GM18909 (cell line): ENCODE data around the gene CCDC152.
"Not testable (repeated sequence)": the region's sequence is repeated elsewhere in the genome, so short reads cannot be mapped to it uniquely, and the experiment has no call there.

Experiments used
- ATAC-seq: cut with Tn5 transposase; IDR thresholded peaks from one replicate; pipeline ENCODE4 v1.9.1; 2021; ENCODE audit warnings: mild to moderate bottlenecking; ENCODE audit not compliant: unreplicated experiment, poor library complexity

CCDC152 gene

DNA sequence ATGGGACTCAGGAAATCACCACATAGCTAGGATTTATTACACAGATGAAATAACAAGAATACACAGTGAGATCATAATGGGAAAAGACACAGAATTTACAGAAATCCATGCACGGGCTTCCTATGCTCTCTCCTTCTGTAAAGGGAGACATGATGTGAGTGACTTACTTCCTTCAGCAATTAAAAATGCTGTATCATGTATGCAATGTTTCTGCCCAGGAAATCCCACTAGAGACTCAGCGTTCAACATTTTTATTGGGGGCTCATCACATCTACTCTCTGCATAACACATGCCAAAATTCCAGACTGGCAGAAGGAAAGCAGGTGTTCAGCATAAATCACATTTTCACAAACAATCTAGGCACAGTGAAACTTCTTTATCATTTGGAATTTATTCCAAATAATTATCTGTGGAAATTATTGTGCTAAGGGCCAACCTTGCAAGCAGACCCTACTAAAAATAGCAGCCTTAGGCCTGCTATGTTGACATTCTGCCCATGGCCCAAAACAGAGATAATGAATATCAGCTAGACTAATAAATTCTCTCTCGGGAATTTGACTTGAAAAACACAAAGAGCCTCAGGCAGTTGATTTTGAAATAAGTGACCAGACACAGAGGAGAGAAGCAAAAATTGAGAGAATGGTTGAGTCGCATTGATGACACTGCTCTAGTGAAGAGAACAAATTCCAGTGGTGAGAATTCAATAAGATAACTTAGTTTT is 86.5 kb downstream of the CCDC152 start:
- no peak for ATAC-seq

DNA sequence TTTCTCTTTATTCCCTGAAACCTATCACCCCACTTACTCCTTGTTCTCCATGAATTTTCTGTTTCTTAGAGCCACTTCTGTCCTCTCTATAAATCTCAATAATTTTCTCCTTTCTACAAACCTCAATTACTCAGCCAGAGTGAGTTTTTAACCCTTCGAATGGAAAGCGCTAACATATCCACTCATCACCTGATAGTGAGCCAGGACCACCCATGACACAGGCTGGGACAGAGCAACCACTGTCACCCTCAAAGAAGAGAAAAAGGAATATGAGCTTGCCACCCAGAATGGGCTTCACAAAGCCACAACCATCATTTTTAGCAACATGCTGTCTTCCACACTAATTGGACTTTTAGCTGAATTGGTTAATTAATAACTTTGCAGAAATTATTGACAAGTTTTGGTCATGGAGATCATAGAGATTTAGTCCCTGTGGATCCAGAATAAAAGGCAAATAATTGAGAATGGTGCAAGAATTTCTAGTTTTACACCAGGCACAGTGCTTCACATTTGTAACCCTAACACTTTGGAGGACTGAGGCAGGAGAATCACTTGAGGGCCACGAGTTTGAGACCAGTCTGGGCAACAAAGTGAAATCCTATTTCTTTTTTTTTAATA is 87.2 kb downstream of the CCDC152 start:
- ATAC-seq: no peak

DNA sequence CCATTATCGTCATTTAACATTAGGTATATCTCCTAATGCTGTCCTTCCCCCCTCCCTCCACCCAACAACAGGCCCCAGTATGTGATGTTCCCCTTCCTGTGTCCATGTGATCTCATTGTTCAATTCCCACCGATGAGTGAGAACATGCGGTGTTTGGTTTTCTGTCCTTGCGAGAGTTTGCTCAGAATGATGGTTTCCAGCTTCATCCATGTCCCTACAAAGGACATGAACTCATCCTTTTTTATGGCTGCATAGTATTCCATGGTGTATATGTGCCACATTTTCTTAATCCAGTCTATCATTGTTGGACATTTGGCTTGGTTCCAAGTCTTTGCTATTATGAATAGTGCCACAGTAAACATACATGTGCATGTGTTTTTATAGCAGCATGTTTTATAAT is 87.8 kb downstream of the CCDC152 start:
- not testable (repeated sequence) for ATAC-seq

DNA sequence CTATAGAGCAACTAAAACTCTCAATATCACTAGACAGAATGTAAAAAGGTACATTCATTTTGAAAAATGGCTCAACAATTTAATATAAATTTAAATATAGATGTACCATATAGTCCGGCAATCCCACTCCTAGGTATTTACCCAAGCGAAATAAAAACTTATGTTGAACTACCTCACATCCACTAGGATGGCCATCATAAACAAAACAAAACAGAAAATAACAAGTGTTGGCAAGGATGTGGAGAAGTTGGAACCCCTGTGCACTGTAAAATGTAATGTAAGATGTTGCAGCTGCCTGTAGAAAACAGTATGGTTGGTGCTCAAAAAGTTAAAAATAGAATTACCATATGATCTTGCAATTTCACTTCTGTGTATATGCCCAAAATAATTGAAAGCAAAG is 91.9 kb downstream of the CCDC152 start:
- no peak for ATAC-seq

DNA sequence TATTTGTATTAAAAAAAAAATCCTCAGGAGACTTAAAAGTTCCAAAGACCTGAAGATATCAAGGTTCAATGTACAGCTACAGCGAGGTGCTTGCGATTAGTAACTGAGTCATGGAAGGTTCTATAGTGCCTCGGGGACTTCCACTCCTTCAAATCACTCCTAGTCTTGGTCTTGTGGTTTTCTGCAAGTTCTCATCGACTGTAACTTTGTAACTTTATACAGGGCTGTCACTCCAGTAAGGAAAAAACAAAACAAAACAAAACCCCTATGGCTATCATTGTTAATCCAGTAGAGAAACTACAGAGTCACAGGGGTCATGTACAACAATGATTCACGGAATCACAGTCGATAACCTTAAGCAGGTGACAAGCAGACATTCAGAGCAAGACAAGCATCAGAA is 94.9 kb downstream of the CCDC152 start:
- ATAC-seq: no peak
